Breast epithelium (tissue), 4 donors: Measurements from ENCODE around the gene OR7A17. TPM values are rescaled to one million over a fixed set of nuclear protein-coding genes. Genes with fewer than 3 reads are reported as not detected.
A peak's percentile ranks its signal among the peaks of the same experiment; 100 is the strongest.

Experiments used
- DNase-seq, 2 donors: peaks; one replicate each; pipeline ENCODE4 v3.0.0-alpha.2; 2019; ENCODE audit warnings: low spot score in 2 of 2
- H3K27ac ChIP-seq, 2 donors: fragments of 200-600 bp; sonication (generic) in 1 of 2; one replicate each; pipeline ENCODE4 v1.5.1; 2016 to 2019; ENCODE audit warnings: mild to moderate bottlenecking in 1 of 2
- H3K27me3 ChIP-seq, 2 donors: fragments of 200-600 bp; sonication (generic) in 1 of 2; one replicate each; pipeline versions ENCODE4 v1.5.1 to v1.6.0; 2017 to 2019; ENCODE audit warnings: control low read depth in 1 of 2, mild to moderate bottlenecking in 1 of 2
- H3K36me3 ChIP-seq: fragments of 200-600 bp; one replicate; pipeline ENCODE4 v1.5.1; 2019
- H3K4me1 ChIP-seq, 2 donors: fragments of 200-600 bp; sonication (generic); one replicate each; pipeline ENCODE4 v1.5.1; 2016 to 2019; ENCODE audit warnings: control low read depth in 1 of 2
- H3K4me3 ChIP-seq, 3 donors: fragments of 200-600 bp; sonication (generic); 1 replicate in 2 of 3; 2 replicates in 1 of 3; pipeline ENCODE4 v1.5.1; 2016 to 2019; ENCODE audit warnings: mild to moderate bottlenecking in 3 of 3, moderate library complexity in 2 of 3
- H3K9me3 ChIP-seq, 2 donors: fragments of 200-600 bp; sonication (generic) in 1 of 2; one replicate each; pipeline ENCODE4 v1.5.1; 2016 to 2019; ENCODE audit warnings: control low read depth in 1 of 2
- CTCF ChIP-seq, 3 donors: fragments of 450-650 bp; IDR thresholded peaks; one replicate each; pipeline ENCODE4 v1.5.1; 2016 to 2017; ENCODE audit warnings: antibody characterized with exemption in 3 of 3, mild to moderate bottlenecking in 3 of 3, moderate library complexity in 3 of 3
- POLR2A ChIP-seq: fragments of 450-650 bp; IDR thresholded peaks from one replicate; pipeline ENCODE4 v1.6.1; 2016; ENCODE audit warnings: antibody characterized with exemption, mild to moderate bottlenecking, moderate library complexity
- POLR2AphosphoS5 ChIP-seq, 3 donors: sonication (generic); formaldehyde crosslinking; IDR thresholded peaks; one replicate each; pipeline ENCODE4 v1.6.1; 2017; ENCODE audit warnings: antibody characterized with exemption in 3 of 3
- intact Hi-C: fragments of 100-400 bp; cut with DNase I; formaldehyde crosslinking; loops from one replicate; pipeline ENCODE4 v1.15.1; 2023; ENCODE audit warnings: low total_unique reads
- total RNA-seq, 3 donors: library from RNA; depleted of rRNA; stranded (reverse); fragments of >200 nt; gene quantifications; one replicate each; pipeline ENCODE4 v1.1.0, GENCODE V29; 2016

The OR7A17 gene
- total RNA-seq, 3 donors from 2014 or later = not detected

- Histone ChIP-seq H3K27me3 (no peaks in the 10 kb centered on the region), H3K36me3 (no peaks in the 10 kb centered on the region), H3K4me1 (no peaks in the 10 kb centered on the region), H3K27ac (no peak within 1 kb of the TSS), H3K9me3 (no peaks in the 10 kb centered on the region), H3K4me3 (no peak within 1 kb of the TSS)
- intact Hi-C loops = no loop called here
- DNase-seq = no peak
- no peak for TF ChIP-seq POLR2A
- no peak for TF ChIP-seq POLR2AphosphoS5 (IDR thresholded peaks at IDR 0.05)
- no peak for TF ChIP-seq CTCF (IDR thresholded peaks at IDR 0.05)
These were observed 37.1 kb downstream of the OR7A17 start, which contains the start of gene OR7A10 for GRCh38 chr19:14848822-14849221. Gene OR7A10, minus strand, starts transcription at chr19:14848922. Its CDS starts 7,045 bp downstream, at chr19:14841877.

DNA sequence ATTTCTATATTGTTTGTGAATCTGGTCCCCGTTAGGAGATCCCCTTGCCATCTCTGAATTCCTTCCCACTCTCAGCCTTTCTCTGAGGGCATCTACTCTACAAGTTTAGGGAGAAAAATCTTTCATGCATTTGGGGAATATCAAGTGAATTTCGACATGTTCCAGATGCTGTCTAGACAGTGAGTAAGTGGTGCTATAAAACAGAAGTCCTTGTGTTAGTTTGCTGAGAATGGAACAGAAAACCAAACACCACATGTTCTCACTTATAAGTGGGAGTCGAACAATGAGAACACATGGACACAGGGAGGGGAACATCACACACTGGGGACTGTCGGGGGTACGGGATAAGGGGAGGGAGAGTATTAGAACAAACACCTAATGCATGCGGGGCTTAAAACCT is 42.4 kb downstream of the OR7A17 start:
- intact Hi-C loops = no loop called here
- Histone ChIP-seq H3K27ac (no peak overlapping the region), H3K9me3 (no peaks in the 10 kb centered on the region), H3K4me3 (no peak overlapping the region), H3K4me1 (no peaks in the 10 kb centered on the region), H3K27me3 (no peaks in the 10 kb centered on the region), H3K36me3 (no peaks in the 10 kb centered on the region)
- DNase-seq = no peak
- TF ChIP-seq POLR2A = no peak
- no peak for TF ChIP-seq CTCF (IDR thresholded peaks at IDR 0.05)
- TF ChIP-seq POLR2AphosphoS5 (IDR thresholded peaks at IDR 0.05) = no peak

DNA sequence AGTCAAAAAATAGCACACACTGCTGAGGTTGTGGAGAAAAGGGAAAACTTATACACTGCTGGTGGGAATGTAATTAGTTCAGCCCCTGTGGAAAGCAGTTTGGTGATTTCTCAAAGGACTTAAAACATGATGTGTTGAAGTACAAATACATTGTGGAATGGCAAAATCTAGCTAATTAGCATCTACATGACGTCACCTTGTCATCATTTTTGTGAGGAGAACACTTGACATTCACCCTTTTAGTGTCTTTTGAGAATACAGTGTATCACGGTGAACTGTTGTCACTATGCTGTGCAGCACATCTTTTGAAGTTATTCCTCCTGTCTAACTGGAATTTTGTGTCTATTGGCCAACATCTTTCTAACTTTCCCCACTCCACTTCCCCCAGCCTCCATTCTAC is 42.8 kb downstream of the OR7A17 start:
- Histone ChIP-seq H3K36me3 (no peaks in the 10 kb centered on the region), H3K27me3 (no peaks in the 10 kb centered on the region), H3K27ac (no peak overlapping the region), H3K4me3 (no peak overlapping the region), H3K4me1 (no peaks in the 10 kb centered on the region), H3K9me3 (no peaks in the 10 kb centered on the region)
- no peak for DNase-seq
- intact Hi-C loops = no loop called here
- TF ChIP-seq POLR2AphosphoS5 (IDR thresholded peaks at IDR 0.05) (no peak), POLR2A (no peak), CTCF (IDR thresholded peaks at IDR 0.05) (no peak)

DNA sequence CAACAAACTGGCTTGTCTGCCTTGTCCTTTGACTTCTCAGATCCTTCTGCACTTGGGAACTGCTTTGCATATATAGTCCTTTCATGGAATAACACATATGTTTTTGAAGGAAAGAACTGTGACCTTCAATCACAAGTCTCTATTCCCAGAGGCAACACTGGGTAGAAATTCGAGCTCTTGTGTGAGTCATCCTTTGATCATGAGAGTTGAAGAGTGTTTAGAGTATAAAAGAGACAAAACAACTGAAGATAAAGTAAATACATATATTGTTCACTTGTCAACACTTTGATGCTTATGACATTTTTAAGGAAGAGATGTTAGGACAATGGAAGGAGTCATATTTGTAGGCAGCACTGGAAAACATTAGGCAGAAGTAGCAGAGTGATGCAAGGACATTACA is 45.7 kb downstream of the OR7A17 start:
- no peak for DNase-seq
- H3K9me3 ChIP-seq = no peaks in the 10 kb centered on the region
- no peak for TF ChIP-seq CTCF (IDR thresholded peaks at IDR 0.05)
- H3K36me3 ChIP-seq = no peaks in the 10 kb centered on the region
- no peaks in the 10 kb centered on the region for H3K27me3 ChIP-seq
- H3K4me3 ChIP-seq = no peak overlapping the region
- H3K27ac ChIP-seq = peak overlapping the region in 1 of 2 donors; percentile 21
- intact Hi-C loops = no loop called here
- H3K4me1 ChIP-seq = no peaks in the 10 kb centered on the region

GRCh38 chr19:14837391-14837790 is 48.5 kb downstream of the OR7A17 start:
- intact Hi-C loops = loop anchor here (5.0 kb wide), 1 partner anchor 1455 kb away; no protein-coding TSS in a partner anchor
- H3K27ac ChIP-seq = no peak overlapping the region

GRCh38 chr19:14835011-14835410 is 50.9 kb downstream of the OR7A17 start, which contains the start of the genes OR7A5 and OR7C1:
Gene OR7A5, minus strand, starts transcription at chr19:14835185. Its CDS starts 6,944 bp downstream, at chr19:14828241.
Gene OR7C1, minus strand, starts transcription at chr19:14835185. Its CDS starts 35,049 bp downstream, at chr19:14800136.
- Histone ChIP-seq H3K9me3 (no peaks in the 10 kb centered on the region), H3K4me3 (peak within 1 kb of the TSS in 2 of 3 donors; percentile 35 to 43), H3K27ac (peak within 1 kb of the TSS; percentile 90 to 94), H3K27me3 (no peaks in the 10 kb centered on the region), H3K36me3 (no peaks in the 10 kb centered on the region), H3K4me1 (no peaks in the 10 kb centered on the region)
- no peak for TF ChIP-seq POLR2A
- peak in 1 of 3 donors; percentile 71 for TF ChIP-seq POLR2AphosphoS5 (IDR thresholded peaks at IDR 0.05)
- TF ChIP-seq CTCF (IDR thresholded peaks at IDR 0.05) = peak in 1 of 3 donors; percentile 17
- peak in 1 of 2 donors; percentile 78 for DNase-seq
- intact Hi-C loops = loop anchor here (5.0 kb wide), 1 partner anchor 1453 kb away; no protein-coding TSS in a partner anchor

More at GRCh38 chr19:14837391-14837790, 48.5 kb downstream of the OR7A17 start:
- no peaks in the 10 kb centered on the region for H3K4me1 ChIP-seq
- no peaks in the 10 kb centered on the region for H3K9me3 ChIP-seq
- H3K36me3 ChIP-seq = no peaks in the 10 kb centered on the region
- H3K4me3 ChIP-seq = no peak overlapping the region
- no peak for TF ChIP-seq POLR2A
- no peak for DNase-seq
- no peaks in the 10 kb centered on the region for H3K27me3 ChIP-seq
